ENCODE measurements around the gene UNK. TPM values are rescaled to one million over a fixed set of nuclear protein-coding genes. Genes with fewer than 3 reads are reported as not detected.

UNK gene
- total and polyA plus RNA-seq, 2 of the 13 experiments (the other 11 are each of a cell fraction or from before 2014, with no cell fraction given) = 31.6 to 33.0 TPM

- TF ChIP-seq DZIP1 (CRISPR knock-in tag; IDR thresholded peaks at IDR 0.05) (no peak; the same call in 1 of the 2 replicates), SCMH1 (CRISPR knock-in tag; IDR thresholded peaks at IDR 0.05; ENCODE audit: borderline replicate concordance) (no peak), HNF4A (CRISPR knock-in tag; IDR thresholded peaks at IDR 0.05) (peak; percentile 90), ZNF724P (CRISPR knock-in tag; IDR thresholded peaks at IDR 0.05; ENCODE audit: borderline replicate concordance) (peak; percentile 85; the same call in 1 of the 2 replicates), TSC22D2 (CRISPR knock-in tag; IDR thresholded peaks at IDR 0.05; ENCODE audit: borderline replicate concordance) (no peak; the same call in 1 of the 2 replicates), ZFY (CRISPR knock-in tag; IDR thresholded peaks at IDR 0.05) (peak; percentile 84), SAFB2 (CRISPR knock-in tag; IDR thresholded peaks at IDR 0.05; ENCODE audit: borderline replicate concordance, low read depth) (peak; percentile 68), HMG20B (CRISPR knock-in tag; conservative IDR thresholded peaks at IDR 0.05) (peak; percentile 97), IRF1 (CRISPR knock-in tag; IDR thresholded peaks at IDR 0.05; ENCODE audit: low read depth) (no peak), RBM39 (IDR thresholded peaks at IDR 0.05; ENCODE audit: low read depth, low read length, poor library complexity, severe bottlenecking) (peak; percentile 92), ZBTB42 (CRISPR knock-in tag; IDR thresholded peaks at IDR 0.05) (no peak), PREB (CRISPR knock-in tag; IDR thresholded peaks at IDR 0.05) (no peak), ZC3H4 (CRISPR knock-in tag; IDR thresholded peaks at IDR 0.05; ENCODE audit: borderline replicate concordance) (no peak; the same call in 1 of the 2 replicates), ZNF335 (CRISPR knock-in tag; IDR thresholded peaks at IDR 0.05) (0 out of 2 replicates have a peak, but pooled peaks have one; percentile 30), ZNF883 (CRISPR knock-in tag; IDR thresholded peaks at IDR 0.05; ENCODE audit: not compliant biosample characterization) (no peak), MZF1 (CRISPR knock-in tag; IDR thresholded peaks at IDR 0.05; ENCODE audit: borderline replicate concordance) (no peak), THAP7 (CRISPR knock-in tag; IDR thresholded peaks at IDR 0.05) (peak; percentile 84; the same call in 1 of the 2 replicates), CBX2 (IDR thresholded peaks at IDR 0.05; ENCODE audit: low read depth, low read length) (no peak), CBX2 (CRISPR knock-in tag; IDR thresholded peaks at IDR 0.05; ENCODE audit: low read depth) (no peak)
Observed at GRCh38 chr17:75846692-75847613, 62.3 kb downstream of the UNK start (continued).

Measured in HepG2 (cell line).